Measurements from ENCODE around the gene ERC2.

ERC2 gene

GRCh38 chr3:56304069-56304468 lies 164.2 kb downstream of the ERC2 start:
- TF ChIP-seq, protein P1, sequence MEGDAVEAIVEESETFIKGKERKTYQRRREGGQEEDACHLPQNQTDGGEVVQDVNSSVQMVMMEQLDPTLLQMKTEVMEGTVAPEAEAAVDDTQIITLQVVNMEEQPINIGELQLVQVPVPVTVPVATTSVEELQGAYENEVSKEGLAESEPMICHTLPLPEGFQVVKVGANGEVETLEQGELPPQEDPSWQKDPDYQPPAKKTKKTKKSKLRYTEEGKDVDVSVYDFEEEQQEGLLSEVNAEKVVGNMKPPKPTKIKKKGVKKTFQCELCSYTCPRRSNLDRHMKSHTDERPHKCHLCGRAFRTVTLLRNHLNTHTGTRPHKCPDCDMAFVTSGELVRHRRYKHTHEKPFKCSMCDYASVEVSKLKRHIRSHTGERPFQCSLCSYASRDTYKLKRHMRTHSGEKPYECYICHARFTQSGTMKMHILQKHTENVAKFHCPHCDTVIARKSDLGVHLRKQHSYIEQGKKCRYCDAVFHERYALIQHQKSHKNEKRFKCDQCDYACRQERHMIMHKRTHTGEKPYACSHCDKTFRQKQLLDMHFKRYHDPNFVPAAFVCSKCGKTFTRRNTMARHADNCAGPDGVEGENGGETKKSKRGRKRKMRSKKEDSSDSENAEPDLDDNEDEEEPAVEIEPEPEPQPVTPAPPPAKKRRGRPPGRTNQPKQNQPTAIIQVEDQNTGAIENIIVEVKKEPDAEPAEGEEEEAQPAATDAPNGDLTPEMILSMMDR (IDR thresholded peaks at IDR 0.05; ENCODE audit: extremely low read depth, missing control alignments), result no peak

GRCh38 chr3:56303487-56303886 lies 164.8 kb downstream of the ERC2 start:
- TF ChIP-seq, protein P1 (IDR thresholded peaks at IDR 0.05; ENCODE audit: extremely low read depth, missing control alignments), result peak; percentile 31
- peak; percentile 29 for DNase-seq (ENCODE audit: low spot score)

More at GRCh38 chr3:56304069-56304468, 164.2 kb downstream of the ERC2 start:
- DNase-seq (ENCODE audit: low spot score), result no peak

- DNase-seq (ENCODE audit: low spot score), result no peak
- TF ChIP-seq, protein P1 (IDR thresholded peaks at IDR 0.05; ENCODE audit: extremely low read depth, missing control alignments), result no peak
These were observed 165.8 kb downstream of the ERC2 start for GRCh38 chr3:56302417-56302816.

GRCh38 chr3:56297281-56297840 lies 170.9 kb downstream of the ERC2 start:
- TF ChIP-seq, protein P1 (IDR thresholded peaks at IDR 0.05; ENCODE audit: extremely low read depth, missing control alignments), result no peak
- DNase-seq (ENCODE audit: low spot score), result no peak

DNA sequence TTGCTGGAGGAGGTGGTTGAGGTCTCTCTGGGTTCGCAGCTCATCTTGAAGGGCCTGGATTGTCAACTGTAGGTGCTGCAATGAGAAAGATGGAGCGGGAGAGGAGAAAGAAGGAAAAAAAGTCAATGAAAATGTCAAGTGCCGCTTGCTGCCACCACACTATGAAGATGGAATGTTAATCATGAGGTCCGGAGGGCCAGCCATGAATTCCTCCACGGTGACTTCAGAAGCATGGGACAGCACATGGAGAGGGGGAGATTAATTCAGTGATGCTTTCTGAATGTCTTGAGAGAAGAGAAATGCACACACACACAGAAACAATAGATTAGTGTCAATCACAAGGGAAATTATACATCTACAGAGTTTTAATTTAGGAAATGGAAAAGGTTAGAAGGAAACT lies 171.9 kb downstream of the ERC2 start:
- TF ChIP-seq, protein P1 (IDR thresholded peaks at IDR 0.05; ENCODE audit: extremely low read depth, missing control alignments), result no peak
- DNase-seq (ENCODE audit: low spot score), result no peak

- TF ChIP-seq, protein P1 (IDR thresholded peaks at IDR 0.05; ENCODE audit: extremely low read depth, missing control alignments), result no peak
- no peak for DNase-seq (ENCODE audit: low spot score)
These were observed 173.1 kb downstream of the ERC2 start for GRCh38 chr3:56295161-56295560.

DNA sequence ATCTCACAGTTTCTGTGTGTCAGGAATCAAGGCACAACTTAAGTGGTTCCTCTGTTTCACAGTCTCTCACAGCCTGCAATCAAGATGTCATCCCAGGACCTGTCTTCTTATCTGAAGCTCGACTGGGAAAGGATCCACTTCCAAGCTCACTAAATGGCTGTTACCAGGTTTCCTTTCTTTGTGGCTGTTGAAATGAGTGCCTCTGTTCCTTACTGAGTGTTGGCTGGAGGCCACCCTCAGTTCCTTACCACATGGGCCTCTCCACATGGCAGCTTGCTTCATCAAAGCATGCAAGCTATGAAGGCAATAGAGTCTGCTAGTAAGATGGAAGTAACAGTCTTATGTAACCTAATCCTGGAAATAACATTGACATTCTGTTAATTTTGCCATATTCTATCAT lies 174.0 kb downstream of the ERC2 start:
- TF ChIP-seq, protein P1 (IDR thresholded peaks at IDR 0.05; ENCODE audit: extremely low read depth, missing control alignments), result no peak
- no peak for DNase-seq (ENCODE audit: low spot score)
